Subcutaneous abdominal adipose tissue (tissue), 5 donors: ENCODE data around the gene LSM3.

ENCODE experiments used
- H3K27ac ChIP-seq: one replicate; pipeline ENCODE4 v1.7.0; 2013; ENCODE audit warnings: low read depth, mild to moderate bottlenecking, inconsistent platforms, low read length, moderate library complexity
- H3K27me3 ChIP-seq, 5 donors: one replicate each; pipeline ENCODE4 v1.7.0; 2013; ENCODE audit warnings: low read length in 5 of 5, inconsistent platforms in 1 of 5; ENCODE audit not compliant: control insufficient read depth in 5 of 5, insufficient read depth in 4 of 5
- H3K36me3 ChIP-seq, 5 donors: one replicate each; pipeline ENCODE4 v1.7.0; 2013; ENCODE audit warnings: low read length in 5 of 5; ENCODE audit not compliant: control insufficient read depth in 5 of 5, insufficient read depth in 5 of 5
- H3K4me1 ChIP-seq, 5 donors: one replicate each; pipeline ENCODE4 v1.7.0; 2013; ENCODE audit warnings: low read length in 5 of 5, mild to moderate bottlenecking in 3 of 5, moderate library complexity in 1 of 5; ENCODE audit not compliant: control insufficient read depth in 5 of 5, insufficient read depth in 5 of 5
- H3K4me3 ChIP-seq, 5 donors: one replicate each; pipeline ENCODE4 v1.7.0; 2013; ENCODE audit warnings: low read length in 5 of 5, low read depth in 1 of 5
- H3K9ac ChIP-seq, 5 donors: one replicate each; pipeline ENCODE4 v1.7.0; 2013; ENCODE audit warnings: low read length in 5 of 5, mild to moderate bottlenecking in 4 of 5, moderate library complexity in 3 of 5
- H3K9me3 ChIP-seq, 5 donors: one replicate each; pipeline ENCODE4 v1.7.0; 2013; ENCODE audit warnings: low read length in 5 of 5; ENCODE audit not compliant: control insufficient read depth in 5 of 5
- donor health status: healthy.
- donor health status: healthy.
- donor health status: healthy.
- donor health status: healthy.
- donor health status: healthy.

LSM3 gene

GRCh38 chr3:14213066-14213774 lies 34.6 kb downstream of the LSM3 start:
- Histone ChIP-seq H3K27ac (no peak overlapping the region), H3K36me3 (no peaks in the 10 kb centered on the region), H3K9ac (no peak overlapping the region), H3K9me3 (no peaks in the 10 kb centered on the region), H3K4me1 (peaks cover 0 to 5% (median 2%) of the 10 kb centered on the region in 5 donors), H3K4me3 (no peak overlapping the region), H3K27me3 (peaks cover 0 to 3% (median 0%) of the 10 kb centered on the region in 5 donors)

GRCh38 chr3:14214764-14215163 lies 36.1 kb downstream of the LSM3 start:
- Histone ChIP-seq H3K27ac (no peak overlapping the region), H3K9me3 (no peaks in the 10 kb centered on the region), H3K36me3 (no peaks in the 10 kb centered on the region), H3K4me3 (no peak overlapping the region), H3K27me3 (peaks cover 0 to 3% (median 0%) of the 10 kb centered on the region in 5 donors), H3K4me1 (peaks cover 0 to 5% (median 0%) of the 10 kb centered on the region in 5 donors), H3K9ac (no peak overlapping the region)

- Histone ChIP-seq H3K27ac (no peak overlapping the region), H3K27me3 (peaks cover 0 to 3% (median 0%) of the 10 kb centered on the region in 5 donors), H3K36me3 (no peaks in the 10 kb centered on the region), H3K9me3 (peaks cover 0 to 7% (median 1%) of the 10 kb centered on the region in 5 donors), H3K4me3 (peak overlapping the region; percentile 14 to 49 (median 40)), H3K4me1 (peaks cover 0 to 5% (median 0%) of the 10 kb centered on the region in 5 donors), H3K9ac (peak overlapping the region in 1 of 5 donors; percentile 11)
Observed at GRCh38 chr3:14216257-14217048, 37.8 kb downstream of the LSM3 start.

- Histone ChIP-seq H3K9me3 (peaks cover 5 to 14% (median 8%) of the 10 kb centered on the region in 5 donors), H3K9ac (no peak overlapping the region), H3K4me1 (peaks cover 0 to 5% (median 0%) of the 10 kb centered on the region in 5 donors), H3K27me3 (peaks cover 0 to 2% (median 0%) of the 10 kb centered on the region in 5 donors), H3K36me3 (no peaks in the 10 kb centered on the region), H3K4me3 (no peak overlapping the region), H3K27ac (no peak overlapping the region)
Observed at GRCh38 chr3:14218355-14218754, 39.7 kb downstream of the LSM3 start.

GRCh38 chr3:14220933-14221332 lies 42.3 kb downstream of the LSM3 start:
- no peak overlapping the region for H3K27ac ChIP-seq
- H3K9ac ChIP-seq, result no peak overlapping the region
- peaks cover 5 to 14% (median 8%) of the 10 kb centered on the region in 5 donors for H3K9me3 ChIP-seq
- H3K27me3 ChIP-seq, result peaks cover 0 to 3% (median 0%) of the 10 kb centered on the region in 5 donors
- H3K4me1 ChIP-seq, result peaks cover 0 to 7% (median 0%) of the 10 kb centered on the region in 5 donors
- H3K4me3 ChIP-seq, result no peak overlapping the region
- H3K36me3 ChIP-seq, result no peaks in the 10 kb centered on the region

GRCh38 chr3:14221902-14222301 lies 43.3 kb downstream of the LSM3 start:
- H3K27me3 ChIP-seq, result peaks cover 0 to 3% (median 0%) of the 10 kb centered on the region in 5 donors
- H3K36me3 ChIP-seq, result no peaks in the 10 kb centered on the region
- H3K4me3 ChIP-seq, result no peak overlapping the region
- peaks cover 5 to 14% (median 8%) of the 10 kb centered on the region in 5 donors for H3K9me3 ChIP-seq
- H3K27ac ChIP-seq, result no peak overlapping the region
- peaks cover 0 to 7% (median 0%) of the 10 kb centered on the region in 5 donors for H3K4me1 ChIP-seq
- no peak overlapping the region for H3K9ac ChIP-seq

GRCh38 chr3:14222457-14222856 lies 43.8 kb downstream of the LSM3 start:
- Histone ChIP-seq H3K27ac (no peak overlapping the region), H3K9me3 (peaks cover 5 to 14% (median 8%) of the 10 kb centered on the region in 5 donors), H3K27me3 (peaks cover 0 to 3% (median 0%) of the 10 kb centered on the region in 5 donors), H3K36me3 (no peaks in the 10 kb centered on the region), H3K9ac (no peak overlapping the region), H3K4me3 (no peak overlapping the region), H3K4me1 (peaks cover 0 to 7% (median 0%) of the 10 kb centered on the region in 5 donors)

- H3K4me1 ChIP-seq, result peaks cover 0 to 7% (median 0%) of the 10 kb centered on the region in 5 donors
- H3K4me3 ChIP-seq, result no peak overlapping the region
- no peaks in the 10 kb centered on the region for H3K36me3 ChIP-seq
- H3K9ac ChIP-seq, result no peak overlapping the region
- peaks cover 0 to 3% (median 0%) of the 10 kb centered on the region in 5 donors for H3K27me3 ChIP-seq
- H3K27ac ChIP-seq, result no peak overlapping the region
- H3K9me3 ChIP-seq, result peaks cover 5 to 14% (median 8%) of the 10 kb centered on the region in 5 donors
Observed at GRCh38 chr3:14222900-14223594, 44.4 kb downstream of the LSM3 start.

GRCh38 chr3:14223595-14223994 lies 45.0 kb downstream of the LSM3 start:
- Histone ChIP-seq H3K4me3 (no peak overlapping the region), H3K27me3 (peaks cover 0 to 3% (median 0%) of the 10 kb centered on the region in 5 donors), H3K27ac (no peak overlapping the region), H3K4me1 (peaks cover 0 to 7% (median 0%) of the 10 kb centered on the region in 5 donors), H3K36me3 (no peaks in the 10 kb centered on the region), H3K9me3 (peaks cover 5 to 14% (median 8%) of the 10 kb centered on the region in 5 donors), H3K9ac (no peak overlapping the region)
